HCT116 (cell line): ENCODE data around the gene PCDH9. TPM values are rescaled to one million over a fixed set of nuclear protein-coding genes. Genes with fewer than 3 reads are reported as not detected.

Experiments
- ATAC-seq: fragments of 200-7000 bp; cut with Tn5 transposase; 2 replicates; pipeline ENCODE4 v1.9.1; 2020; ENCODE audit warnings: mild to moderate bottlenecking, moderate library complexity
- BruUV-seq: library from RNA; stranded (reverse); fragments of 400-500 nt; replicated peaks from 2 replicates; lab custom pipeline; 2021; lab: Mats Ljungman, UMichigan
- CTCF ChIA-PET: fragments of 300-600 bp; sonication (Branson Sonifier 250); formaldehyde crosslinking; loops from one replicate; lab custom pipeline; 2021; ENCODE audit warnings: antibody characterized with exemption; lab: Charles Lee
- POLR2A ChIA-PET: fragments of 300-600, 350-600 bp; sonication (Branson Sonifier 250); formaldehyde crosslinking; loops from one replicate; lab custom pipeline; 2021; ENCODE audit warnings: antibody characterized with exemption; lab: Charles Lee
- RAD21 ChIA-PET, 2 experiments: fragments of 300-600 bp; sonication (Branson Sonifier 250); formaldehyde crosslinking; loops; one replicate each; lab custom pipeline; 2023; ENCODE audit warnings: low total read pairs in 2 of 2; ENCODE audit not compliant: uncharacterized antibody in 2 of 2, unreplicated experiment in 2 of 2, low non-redundant PET in 1 of 2; lab: Charles Lee
- DNase-seq: peaks from one replicate; pipeline ENCODE4 v3.0.0-alpha.2; 2010; ENCODE audit warnings: low read depth, low spot score
- H2AFZ ChIP-seq: fragments of 200-600 bp; shearing (Covaris generic), sonication (generic); 2 replicates; pipeline ENCODE4 v1.6.1; 2017; ENCODE audit warnings: low read depth, mixed run types, mixed read lengths, antibody characterized with exemption, low read length; ENCODE audit not compliant: poor library complexity, severe bottlenecking
- H3K27ac ChIP-seq: 2 replicates; pipeline ENCODE4 v1.5.1; 2012; ENCODE audit warnings: low read depth, low read length
- H3K27me3 ChIP-seq: fragments of 200-600 bp; sonication (generic); 2 replicates; pipeline ENCODE4 v1.6.1; 2016; ENCODE audit warnings: mixed run types, low read length, mixed read lengths; ENCODE audit not compliant: insufficient read depth
- H3K36me3 ChIP-seq, 2 experiments: fragments of 200-500 bp in 1 of 2; fragments of 200-600 bp in 1 of 2; sonication (Bioruptor generic) in 1 of 2; sonication (generic) in 1 of 2; 2 replicates each; pipeline versions ENCODE4 v1.5.1 to v1.6.1; 2014 to 2016; ENCODE audit warnings: low read length in 2 of 2, inconsistent platforms in 1 of 2, mixed read lengths in 1 of 2, mixed run types in 1 of 2; ENCODE audit not compliant: insufficient read depth in 2 of 2, control insufficient read depth in 1 of 2
- H3K4me1 ChIP-seq, 2 experiments: fragments of 200-600 bp in 1 of 2; sonication (generic) in 1 of 2; 2 replicates each; pipeline versions ENCODE4 v1.5.1 to v1.6.1; 2012 to 2017; ENCODE audit warnings: low read length in 2 of 2, inconsistent platforms in 1 of 2, mild to moderate bottlenecking in 1 of 2, mixed read lengths in 1 of 2, mixed run types in 1 of 2, moderate library complexity in 1 of 2; ENCODE audit not compliant: insufficient read depth in 2 of 2, control insufficient read depth in 1 of 2
- H3K4me2 ChIP-seq: fragments of 200-600 bp; sonication (generic); 2 replicates; pipeline ENCODE4 v1.6.1; 2017; ENCODE audit warnings: mixed run types, low read length, mixed read lengths
- H3K4me3 ChIP-seq, 2 experiments: fragments of 200-600 bp in 1 of 2; sonication (generic) in 1 of 2; replicated peaks in 1 of 2; 2 replicates each; pipeline ENCODE4 v1.5.1; 2011 to 2016; ENCODE audit warnings: low read length in 2 of 2, control low read depth in 1 of 2, low read depth in 1 of 2, mild to moderate bottlenecking in 1 of 2, mixed read lengths in 1 of 2, mixed run types in 1 of 2
- H3K79me2 ChIP-seq: fragments of 200-600 bp; sonication (generic); 2 replicates; pipeline ENCODE4 v1.6.1; 2017; ENCODE audit warnings: mild to moderate bottlenecking, mixed run types, low read length, moderate library complexity, mixed read lengths; ENCODE audit not compliant: insufficient read depth
- H3K9ac ChIP-seq: fragments of 200-600 bp; sonication (generic); 2 replicates; pipeline ENCODE4 v1.6.1; 2016; ENCODE audit warnings: low read length, mixed read lengths
- H3K9me2 ChIP-seq: fragments of 200-600 bp; sonication (generic), shearing (Covaris generic); 2 replicates; pipeline ENCODE4 v1.6.1; 2017; ENCODE audit warnings: mixed run types, mild to moderate bottlenecking, moderate library complexity; ENCODE audit not compliant: insufficient read depth
- H3K9me3 ChIP-seq, 2 experiments: fragments of 200-500 bp in 1 of 2; fragments of 200-600 bp in 1 of 2; sonication (Bioruptor generic) in 1 of 2; sonication (generic) in 1 of 2; 2 replicates each; pipeline ENCODE4 v1.6.1; 2014 to 2017; ENCODE audit warnings: low read length in 2 of 2, mixed read lengths in 2 of 2, inconsistent platforms in 1 of 2, low read depth in 1 of 2, mild to moderate bottlenecking in 1 of 2, mixed run types in 1 of 2, moderate library complexity in 1 of 2; ENCODE audit not compliant: control insufficient read depth in 1 of 2, insufficient read depth in 1 of 2
- H4K20me1 ChIP-seq: fragments of 200-600 bp; sonication (generic), shearing (Covaris generic); 2 replicates; pipeline ENCODE4 v1.6.1; 2017; ENCODE audit warnings: mixed run types, mild to moderate bottlenecking, moderate library complexity; ENCODE audit not compliant: insufficient read depth
- ATF3 ChIP-seq: IDR thresholded peaks from 2 replicates; pipeline ENCODE4 v1.6.1; 2012
- CBX3 ChIP-seq: IDR thresholded peaks from 2 replicates; pipeline ENCODE4 v1.6.1; 2012; ENCODE audit warnings: low read depth
- CEBPB ChIP-seq: IDR thresholded peaks from 2 replicates; pipeline ENCODE4 v1.6.1; 2012; ENCODE audit warnings: low read depth
- CTCF ChIP-seq, 3 experiments: fragments of 200-600 bp in 1 of 3; sonication (generic) in 1 of 3; IDR thresholded peaks in 2 of 3; conservative IDR thresholded peaks in 1 of 3; 2 replicates each; pipeline ENCODE4 v1.5.1; 2012 to 2017; ENCODE audit warnings: low read depth in 2 of 3, low read length in 2 of 3, antibody characterized with exemption in 1 of 3, borderline replicate concordance in 1 of 3, control low read depth in 1 of 3, mild to moderate bottlenecking in 1 of 3, mixed read lengths in 1 of 3, mixed run types in 1 of 3, moderate library complexity in 1 of 3; ENCODE audit not compliant: insufficient read depth in 1 of 3
- EGR1 ChIP-seq: IDR thresholded peaks from 2 replicates; pipeline ENCODE4 v1.6.1; 2012; ENCODE audit warnings: low read depth
- EZH2phosphoT487 ChIP-seq: fragments of 200-600 bp; IDR thresholded peaks from 2 replicates; pipeline ENCODE4 v1.6.1; 2018; ENCODE audit warnings: antibody characterized with exemption, borderline replicate concordance
- POLR2AphosphoS5 ChIP-seq: IDR thresholded peaks from 2 replicates; pipeline ENCODE4 v1.6.1; 2011; ENCODE audit warnings: mild to moderate bottlenecking, low read depth, low read length, moderate library complexity
- RAD21 ChIP-seq: IDR thresholded peaks from 2 replicates; pipeline ENCODE4 v1.6.1; 2012; ENCODE audit warnings: low read depth, mild to moderate bottlenecking
- SRF ChIP-seq: IDR thresholded peaks from 2 replicates; pipeline ENCODE4 v1.6.1; 2012; ENCODE audit warnings: low read depth
- TCF7L2 ChIP-seq: IDR thresholded peaks from 2 replicates; pipeline ENCODE4 v1.7.0; 2011; ENCODE audit warnings: borderline replicate concordance, inconsistent platforms; ENCODE audit not compliant: insufficient read depth, insufficient read length; ENCODE audit errors: extremely low read depth
- ZFX ChIP-seq: fragments of 450-650 bp; IDR thresholded peaks from 2 replicates; pipeline ENCODE4 v1.6.1; 2017
- ZNF274 ChIP-seq: fragments of 200-500 bp; sonication (Bioruptor generic); IDR thresholded peaks from 2 replicates; pipeline ENCODE4 v1.6.1; 2014; ENCODE audit warnings: mild to moderate bottlenecking, low read depth, low read length, inconsistent platforms
- intact Hi-C: fragments of 100-400 bp; cut with micrococcal nuclease; formaldehyde crosslinking; loops from 2 replicates; pipeline ENCODE4 v1.10.0; 2022
- total RNA-seq: library from RNA; stranded (reverse); gene quantifications from one replicate; pipeline ENCODE4 v1.2.1, GENCODE V29; 2021; ENCODE audit not compliant: unreplicated experiment

PCDH9 gene
- total RNA-seq, 1 experiment from 2014 or later, result 0.02 TPM

GRCh38 chr13:67100730-67101129 is 129.4 kb downstream of the PCDH9 start:
- intact Hi-C loops, result no loop called here
- H3K27ac ChIP-seq, result no peak overlapping the region
- TF ChIP-seq SRF, result no peak
- no peak for TF ChIP-seq CEBPB
- TF ChIP-seq CTCF (IDR thresholded peaks at IDR 0.05 in 2 of 3, conservative IDR thresholded peaks at IDR 0.05 in 1 of 3; ENCODE audit: borderline replicate concordance in 1 of 3, insufficient read depth in 1 of 3, low read depth in 2 of 3, low read length in 2 of 3), result no peak
- TF ChIP-seq EGR1, result no peak
- no peak for TF ChIP-seq ATF3
- TF ChIP-seq POLR2AphosphoS5, result no peak
- no peak for TF ChIP-seq ZNF274
- no peak for TF ChIP-seq EZH2phosphoT487
- no peak for TF ChIP-seq CBX3
- no peak for TF ChIP-seq TCF7L2
- TF ChIP-seq RAD21, result no peak
- TF ChIP-seq ZFX, result no peak
- no peak overlapping the region for H3K9ac ChIP-seq
- no peaks in the 10 kb centered on the region for H3K4me1 ChIP-seq
- H2AFZ ChIP-seq, result no peak overlapping the region
- ChIA-PET POLR2A (no interaction called here), CTCF (no interaction called here), RAD21 (no interaction called here)
- DNase-seq, result no peak
- no peaks in the 10 kb centered on the region for H3K9me2 ChIP-seq
- H4K20me1 ChIP-seq, result no peaks in the 10 kb centered on the region
- no TSS peak for BruUV-seq
- H3K9me3 ChIP-seq, result no peaks in the 10 kb centered on the region
- H3K27me3 ChIP-seq, result no peaks in the 10 kb centered on the region
- H3K36me3 ChIP-seq, result no peaks in the 10 kb centered on the region
- 0 out of 2 replicates have a peak, but pooled peaks have one; percentile 20 for ATAC-seq
- H3K79me2 ChIP-seq, result no peaks in the 10 kb centered on the region
- no peak overlapping the region for H3K4me3 ChIP-seq
- H3K4me2 ChIP-seq, result no peak overlapping the region
